SK-N-SH treated with all-trans-retinoic acid at 6 μM for 48 hours (cell line): ENCODE results near the gene SMIM13.

ENCODE experiments used
- ATAC-seq: fragments of 200-7000 bp; cut with Tn5 transposase; 3 replicates; pipeline ENCODE4 v1.9.1; 2020; ENCODE audit warnings: mild to moderate bottlenecking, moderate library complexity
- ARNTL ChIP-seq: fragments of 450-650 bp; formaldehyde crosslinking; IDR thresholded peaks from 2 replicates; pipeline ENCODE4 v1.5.0; 2020; ENCODE audit warnings: low read depth, mild to moderate bottlenecking, moderate library complexity, borderline replicate concordance
- BACH2 ChIP-seq: fragments of 250-450 bp; sonication (Bioruptor Pico); IDR thresholded peaks from 2 replicates; pipeline ENCODE4 v1.9.0; 2021; ENCODE audit warnings: mild to moderate bottlenecking, borderline replicate concordance
- CREB5 ChIP-seq: fragments of 250-450 bp; sonication (Bioruptor Pico); IDR thresholded peaks from 2 replicates; pipeline ENCODE4 v1.5.1; 2020; ENCODE audit warnings: low read depth, mild to moderate bottlenecking, moderate library complexity
- CSDC2 ChIP-seq: fragments of 250-450 bp; sonication (Bioruptor Pico); IDR thresholded peaks from 2 replicates; pipeline ENCODE4 v1.5.0; 2020; ENCODE audit warnings: mild to moderate bottlenecking, moderate library complexity
- CSRNP3 ChIP-seq: fragments of 250-450 bp; sonication (Bioruptor Pico); IDR thresholded peaks from 2 replicates; pipeline ENCODE4 v1.5.1; 2021; ENCODE audit warnings: mild to moderate bottlenecking, moderate library complexity
- ESRRG ChIP-seq: fragments of 250-450 bp; sonication (Bioruptor Pico); IDR thresholded peaks from 2 replicates; pipeline ENCODE4 v1.6.1; 2021; ENCODE audit warnings: mild to moderate bottlenecking
- ISL1 ChIP-seq: fragments of 250-450 bp; sonication (Bioruptor Pico); IDR thresholded peaks from 2 replicates; pipeline ENCODE4 v2.1.2; 2022; ENCODE audit warnings: mild to moderate bottlenecking, moderate library complexity
- OSR1 ChIP-seq: fragments of 250-450 bp; sonication (Bioruptor Pico); IDR thresholded peaks from 2 replicates; pipeline ENCODE4 v1.8.0; 2022; ENCODE audit warnings: moderate library complexity, mild to moderate bottlenecking, inconsistent platforms
- PATZ1 ChIP-seq: fragments of 250-450 bp; sonication (Bioruptor Pico); IDR thresholded peaks from 2 replicates; pipeline ENCODE4 v1.8.0; 2020; ENCODE audit warnings: mild to moderate bottlenecking, moderate library complexity, borderline replicate concordance
- POU6F1 ChIP-seq: fragments of 250-450 bp; sonication (Bioruptor Pico); IDR thresholded peaks from 2 replicates; pipeline ENCODE4 v1.8.0; 2021; ENCODE audit warnings: low read depth, mild to moderate bottlenecking, moderate library complexity, borderline replicate concordance
- PPARA ChIP-seq: fragments of 250-450 bp; sonication (Bioruptor Pico); IDR thresholded peaks from 2 replicates; pipeline ENCODE4 v1.5.0; 2020; ENCODE audit warnings: mild to moderate bottlenecking, borderline replicate concordance
- RARB ChIP-seq: fragments of 250-450 bp; sonication (Bioruptor Pico); IDR thresholded peaks from 2 replicates; pipeline ENCODE4 v1.8.0; 2021; ENCODE audit warnings: mild to moderate bottlenecking, moderate library complexity
- SNAI2 ChIP-seq: fragments of 250-450 bp; sonication (Bioruptor Pico); IDR thresholded peaks from 2 replicates; pipeline ENCODE4 v1.5.0; 2020; ENCODE audit warnings: mild to moderate bottlenecking, moderate library complexity
- TOX ChIP-seq: fragments of 250-450 bp; sonication (Bioruptor Pico); IDR thresholded peaks from 2 replicates; pipeline ENCODE4 v1.8.0; 2021; ENCODE audit warnings: mild to moderate bottlenecking, moderate library complexity, borderline replicate concordance
- TSHZ2 ChIP-seq: fragments of 250-450 bp; sonication (Bioruptor Pico); IDR thresholded peaks from 2 replicates; pipeline ENCODE4 v1.5.0; 2020; ENCODE audit warnings: mild to moderate bottlenecking, moderate library complexity
- ZC3H10 ChIP-seq: fragments of 250-450 bp; sonication (Bioruptor Pico); IDR thresholded peaks from 2 replicates; pipeline ENCODE4 v1.5.1; 2021; ENCODE audit warnings: mild to moderate bottlenecking, moderate library complexity
- ZFP3 ChIP-seq: fragments of 250-450 bp; sonication (Bioruptor Pico); IDR thresholded peaks from 2 replicates; pipeline ENCODE4 v1.5.0; 2020; ENCODE audit warnings: mild to moderate bottlenecking, moderate library complexity
- ZFP30 ChIP-seq: fragments of 450-650 bp; formaldehyde crosslinking; IDR thresholded peaks from 2 replicates; pipeline ENCODE4 v1.5.0; 2022; ENCODE audit warnings: mild to moderate bottlenecking, moderate library complexity
- ZNF565 ChIP-seq: fragments of 450-650 bp; formaldehyde crosslinking; conservative IDR thresholded peaks from 2 replicates; pipeline ENCODE4 v1.5.0; 2020; ENCODE audit warnings: low read depth, mild to moderate bottlenecking, moderate library complexity
- ZNF70 ChIP-seq: fragments of 450-650 bp; formaldehyde crosslinking; IDR thresholded peaks from 2 replicates; pipeline ENCODE4 v1.5.0; 2020; ENCODE audit warnings: mild to moderate bottlenecking, moderate library complexity

SMIM13 gene

GRCh38 chr6:11044712-11045167 lies 48.9 kb upstream of the SMIM13 start:
- TF ChIP-seq CREB5 (CRISPR knock-in tag) (no peak), SNAI2 (no peak), BACH2 (no peak), POU6F1 (CRISPR knock-in tag) (no peak), ZFP30 (CRISPR knock-in tag) (no peak), ZNF565 (no peak), ISL1 (CRISPR knock-in tag) (no peak), ZNF70 (no peak), ARNTL (CRISPR knock-in tag) (no peak), ESRRG (CRISPR knock-in tag) (no peak), OSR1 (CRISPR knock-in tag) (no peak), TSHZ2 (no peak), TOX (CRISPR knock-in tag) (no peak), CSRNP3 (CRISPR knock-in tag) (no peak), CSDC2 (no peak), RARB (CRISPR knock-in tag) (no peak)
- ATAC-seq = no peak

GRCh38 chr6:11050731-11051130 lies 42.9 kb upstream of the SMIM13 start:
- ATAC-seq = no peak; the same call in 1 of the 3 replicates

More at GRCh38 chr6:11050731-11051130, 42.9 kb upstream of the SMIM13 start:
- TF ChIP-seq SNAI2 (no peak), ZC3H10 (no peak), ZNF565 (no peak), POU6F1 (CRISPR knock-in tag) (no peak), ZFP3 (CRISPR knock-in tag) (no peak), PPARA (CRISPR knock-in tag) (no peak), CSRNP3 (CRISPR knock-in tag) (no peak), CREB5 (CRISPR knock-in tag) (no peak), ESRRG (CRISPR knock-in tag) (no peak), ZFP30 (CRISPR knock-in tag) (no peak), TOX (CRISPR knock-in tag) (no peak), TSHZ2 (no peak), PATZ1 (no peak), ISL1 (CRISPR knock-in tag) (no peak)
